Right lobe of liver (tissue), 6 donors: ENCODE results near the gene SMIM27. TPM values are rescaled to one million over a fixed set of nuclear protein-coding genes. Genes with fewer than 3 reads are reported as not detected.

Experiments
- ATAC-seq, 4 donors: fragments of 200-7000 bp; cut with Tn5 transposase; one replicate each; pipeline ENCODE4 v1.9.1; 2020; ENCODE audit warnings: mild to moderate bottlenecking in 4 of 4, moderate library complexity in 4 of 4
- DNase-seq, 3 donors: peaks; one replicate each; pipeline ENCODE4 v3.0.0-alpha.2; 2020
- H3K27ac ChIP-seq, 3 donors: fragments of 200-600 bp; one replicate each; pipeline ENCODE4 v1.8.0; 2022
- H3K27me3 ChIP-seq, 2 donors: fragments of 200-600 bp; one replicate each; pipeline ENCODE4 v1.8.0; 2022
- H3K36me3 ChIP-seq, 4 donors: fragments of 200-600 bp; sonication (generic) in 1 of 4; one replicate each; pipeline versions ENCODE4 v1.5.1 to v1.8.0; 2017 to 2022; ENCODE audit warnings: control low read depth in 1 of 4
- H3K4me1 ChIP-seq, 4 donors: fragments of 200-600 bp; sonication (generic) in 1 of 4; one replicate each; pipeline versions ENCODE4 v1.5.1 to v1.8.0; 2017 to 2022; ENCODE audit warnings: control low read depth in 1 of 4
- H3K4me3 ChIP-seq, 3 donors: fragments of 200-600 bp; one replicate each; pipeline ENCODE4 v1.8.0; 2022
- H3K9me3 ChIP-seq, 4 donors: fragments of 200-600 bp; sonication (generic) in 1 of 4; one replicate each; pipeline versions ENCODE4 v1.5.1 to v1.8.0; 2017 to 2022; ENCODE audit warnings: control low read depth in 1 of 4
- POLR2A ChIP-seq: fragments of 450-650 bp; IDR thresholded peaks from one replicate; pipeline ENCODE4 v1.6.1; 2017; ENCODE audit warnings: antibody characterized with exemption, mild to moderate bottlenecking
- WGBS: methylation state at CpG from one replicate; pipeline ENCODE4 v1.1.6; 2018; ENCODE audit warnings: low coverage, low lambda C conversion rate; ENCODE audit not compliant: insufficient coverage; ENCODE audit errors: missing lambda C conversion rate; 5-methylcytosine and 5-hydroxymethylcytosine counted together
- intact Hi-C, 2 donors: fragments of 100-400 bp; cut with DNase I; formaldehyde crosslinking; loops; one replicate each; pipeline versions ENCODE4 v1.11.2 to v1.14.1; 2022
- total RNA-seq, 6 experiments: library from RNA; depleted of rRNA in 2 of 6; stranded (reverse); fragments of >200 nt in 2 of 6; fragmentation: NEBNext Ultra II Directional in 3 of 6; extraction: Animal tissue kit (Norgen Biotek cat#: 25700) in 3 of 6; gene quantifications; one replicate each; pipeline versions ENCODE4 v1.1.0 to v1.2.4, GENCODE V29; 2016 to 2023
- TF ChIP-seq, protein P1 (sequence below), 4 donors: fragments of 200-600 bp in 3 of 4; fragments of 450-650 bp in 1 of 4; IDR thresholded peaks; one replicate each; pipeline versions ENCODE4 v1.5.1 to v1.8.0; 2016 to 2022; ENCODE audit warnings: antibody characterized with exemption in 4 of 4, mild to moderate bottlenecking in 2 of 4
- donor health status: DM: no; HTN: yes; CAD: no.
- donor health status: DM: no; HTN: no; CAD: no.
- donor health status: DM: no; HTN: no; CAD: no.
- donor health status: DM: no; HTN: yes; CAD: no.
- donor health status: DM: no; HTN: yes; CAD: no.

Gene SMIM27
- total RNA-seq, 6 experiments from 2014 or later, result 0.49 to 7.4 (median 2.9) TPM

DNA sequence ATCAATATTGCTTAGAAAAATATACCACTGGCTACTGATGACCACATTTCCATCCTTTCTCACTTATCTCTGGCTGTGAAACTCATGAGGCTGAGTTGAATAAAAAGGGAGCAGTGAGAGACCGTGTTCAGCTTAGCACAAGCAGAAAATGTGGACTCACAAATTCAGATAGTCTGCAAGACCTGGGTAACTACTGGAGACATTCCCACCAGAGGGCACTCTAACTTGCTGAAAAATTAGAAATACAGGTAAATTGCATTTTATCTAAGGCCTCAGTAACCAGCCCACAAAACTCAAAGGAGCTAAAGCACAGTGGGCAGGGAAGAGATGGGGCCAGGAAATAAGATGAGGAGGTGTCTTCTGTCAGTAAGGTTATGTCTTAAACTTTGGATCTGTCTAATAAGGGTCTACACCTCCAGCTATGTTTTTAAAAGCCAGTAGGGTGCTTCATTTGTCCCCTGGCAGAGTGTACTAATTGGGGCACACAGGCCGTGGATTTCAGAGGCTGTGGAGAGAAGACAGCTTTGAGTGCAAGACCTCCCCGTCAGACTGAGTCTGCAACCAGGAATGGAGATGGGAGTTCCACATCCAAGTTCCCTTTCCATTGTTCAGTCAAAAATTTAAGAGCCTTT, 29.5 kb downstream of the SMIM27 start:
- intact Hi-C loops, result loop anchor here in 1 of 2 donors (10.0 kb wide), 1 partner anchor 383 kb away; no protein-coding TSS in a partner anchor
- ATAC-seq (peak; percentile 79 to 84 (median 80)), DNase-seq (no peak)
- Histone ChIP-seq H3K4me1 (no peaks in the 10 kb centered on the region), H3K27ac (no peak overlapping the region), H3K4me3 (no peak overlapping the region), H3K9me3 (no peaks in the 10 kb centered on the region), H3K27me3 (no peaks in the 10 kb centered on the region), H3K36me3 (no peaks in the 10 kb centered on the region)
- WGBS, result 32% methylated on average over 3 of the region's 3 CpGs
- TF ChIP-seq POLR2A, result no peak
- TF ChIP-seq, protein P1, sequence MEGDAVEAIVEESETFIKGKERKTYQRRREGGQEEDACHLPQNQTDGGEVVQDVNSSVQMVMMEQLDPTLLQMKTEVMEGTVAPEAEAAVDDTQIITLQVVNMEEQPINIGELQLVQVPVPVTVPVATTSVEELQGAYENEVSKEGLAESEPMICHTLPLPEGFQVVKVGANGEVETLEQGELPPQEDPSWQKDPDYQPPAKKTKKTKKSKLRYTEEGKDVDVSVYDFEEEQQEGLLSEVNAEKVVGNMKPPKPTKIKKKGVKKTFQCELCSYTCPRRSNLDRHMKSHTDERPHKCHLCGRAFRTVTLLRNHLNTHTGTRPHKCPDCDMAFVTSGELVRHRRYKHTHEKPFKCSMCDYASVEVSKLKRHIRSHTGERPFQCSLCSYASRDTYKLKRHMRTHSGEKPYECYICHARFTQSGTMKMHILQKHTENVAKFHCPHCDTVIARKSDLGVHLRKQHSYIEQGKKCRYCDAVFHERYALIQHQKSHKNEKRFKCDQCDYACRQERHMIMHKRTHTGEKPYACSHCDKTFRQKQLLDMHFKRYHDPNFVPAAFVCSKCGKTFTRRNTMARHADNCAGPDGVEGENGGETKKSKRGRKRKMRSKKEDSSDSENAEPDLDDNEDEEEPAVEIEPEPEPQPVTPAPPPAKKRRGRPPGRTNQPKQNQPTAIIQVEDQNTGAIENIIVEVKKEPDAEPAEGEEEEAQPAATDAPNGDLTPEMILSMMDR (IDR thresholded peaks at IDR 0.05), result peak; percentile 52 to 63 (median 59)

DNA sequence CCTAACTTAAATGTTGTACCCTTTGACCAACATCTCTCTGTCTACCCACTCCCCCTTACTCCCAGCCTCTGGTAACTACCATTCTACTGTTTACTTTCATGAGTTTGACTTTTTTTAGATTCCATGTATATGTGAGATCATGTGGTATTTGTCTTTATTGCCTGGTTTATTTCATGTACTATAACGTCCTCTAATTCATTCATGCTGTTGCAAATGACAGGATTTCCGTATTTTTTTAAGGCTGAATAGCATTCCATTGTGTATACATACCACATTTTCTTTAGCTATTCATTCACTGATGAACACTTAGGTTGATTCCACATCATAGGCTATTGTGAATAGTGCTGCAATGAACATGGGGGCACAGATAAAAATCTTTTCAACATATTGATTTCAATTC, 32.7 kb downstream of the SMIM27 start:
- Histone ChIP-seq H3K27me3 (no peaks in the 10 kb centered on the region), H3K36me3 (no peaks in the 10 kb centered on the region), H3K4me1 (peaks cover 0 to 5% (median under 1%) of the 10 kb centered on the region in 4 donors), H3K9me3 (no peaks in the 10 kb centered on the region), H3K4me3 (no peak overlapping the region), H3K27ac (no peak overlapping the region)
- intact Hi-C loops, result loop anchor here (5.0 to 10.0 kb wide), 2 partner anchors 380 to 388 kb away; no protein-coding TSS in a partner anchor
- TF ChIP-seq, protein P1 (IDR thresholded peaks at IDR 0.05), result no peak
- TF ChIP-seq POLR2A, result no peak
- ATAC-seq, result no peak
- no peak for DNase-seq
- WGBS, result 21% methylated on average over 2 of the region's 2 CpGs

DNA sequence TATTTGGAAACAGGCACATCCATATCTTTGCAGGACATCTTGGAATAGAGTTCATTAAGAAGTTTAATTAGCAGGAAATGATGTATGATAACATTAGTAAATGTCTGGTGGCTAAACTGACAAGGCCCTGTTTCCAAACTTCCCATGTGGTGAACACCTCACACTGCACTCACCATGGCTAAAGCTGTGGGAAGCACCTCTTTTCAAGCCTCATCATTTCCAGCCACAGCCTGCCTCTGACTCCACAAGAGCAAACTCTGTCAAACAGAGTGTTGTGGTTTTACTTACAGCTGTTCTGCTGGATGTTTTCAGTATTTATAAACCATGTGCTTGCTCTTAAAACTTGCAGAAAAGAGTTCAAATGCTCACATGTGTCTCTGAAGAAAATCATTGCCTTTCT, 35.8 kb downstream of the SMIM27 start:
- Histone ChIP-seq H3K36me3 (no peaks in the 10 kb centered on the region), H3K27ac (no peak overlapping the region), H3K9me3 (no peaks in the 10 kb centered on the region), H3K4me1 (peaks cover 0 to 5% (median under 1%) of the 10 kb centered on the region in 4 donors), H3K27me3 (no peaks in the 10 kb centered on the region), H3K4me3 (no peak overlapping the region)
- DNase-seq (no peak), ATAC-seq (no peak)
- TF ChIP-seq, protein P1 (IDR thresholded peaks at IDR 0.05), result no peak
- no peak for TF ChIP-seq POLR2A
- intact Hi-C loops, result loop anchor here (5.0 to 10.0 kb wide), 2 partner anchors 377 to 384 kb away; no protein-coding TSS in a partner anchor

DNA sequence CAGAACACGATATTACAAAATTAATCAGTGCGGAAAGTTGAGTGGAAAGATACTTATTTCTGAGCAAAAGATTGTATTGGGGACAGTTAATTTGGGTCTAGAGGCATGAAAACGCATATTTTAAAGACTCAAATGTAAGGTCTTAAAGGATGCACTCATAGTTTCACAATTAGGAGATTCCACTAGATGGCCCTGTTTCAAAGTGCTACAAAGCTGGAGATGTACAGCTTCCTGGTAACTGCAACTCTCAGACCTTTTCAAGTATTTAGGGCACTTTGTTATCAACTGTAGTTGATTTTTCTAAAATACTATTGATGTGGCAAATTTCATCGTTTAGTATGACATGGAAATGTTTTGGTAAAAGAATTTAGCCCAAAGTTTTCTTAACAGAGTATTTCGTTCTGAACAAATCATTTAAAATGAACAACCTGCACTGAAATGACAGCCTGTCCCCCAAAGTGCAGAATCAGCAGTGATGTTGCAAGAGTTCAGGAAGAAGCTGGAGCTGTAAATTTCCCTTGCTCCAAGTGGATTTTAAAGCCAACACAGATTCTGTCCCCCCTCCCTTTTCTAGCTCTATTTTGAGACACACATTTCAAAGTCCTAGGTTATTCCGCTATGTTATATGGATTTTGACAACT, 37.1 kb downstream of the SMIM27 start:
- Histone ChIP-seq H3K4me3 (no peak overlapping the region), H3K27me3 (no peaks in the 10 kb centered on the region), H3K9me3 (no peaks in the 10 kb centered on the region), H3K27ac (no peak overlapping the region), H3K4me1 (peaks cover 0 to 5% (median under 1%) of the 10 kb centered on the region in 4 donors), H3K36me3 (no peaks in the 10 kb centered on the region)
- TF ChIP-seq, protein P1 (IDR thresholded peaks at IDR 0.05), result peak; percentile 29 to 59 (median 54)
- TF ChIP-seq POLR2A, result no peak
- intact Hi-C loops, result loop anchor here (5.0 to 10.0 kb wide), 2 partner anchors 376 to 383 kb away; no protein-coding TSS in a partner anchor
- ATAC-seq (peak; percentile 85 to 96 (median 91)), DNase-seq (no peak)
- whole genome bisulfite sequencing, result 24% methylated on average over 6 of the region's 6 CpGs
